ENCODE measurements around the gene MCL1. TPM values are rescaled to one million over a fixed set of nuclear protein-coding genes. Genes with fewer than 3 reads are reported as not detected.

MCL1 gene
- total and polyA plus RNA-seq, 2 donors (not counting 1 experiment from before 2014, with no cell fraction given): 219 to 266 TPM

GRCh38 chr1:150558761-150559655 is 20.4 kb downstream of the MCL1 start:
- H3K4me3 ChIP-seq (ENCODE audit: control extremely low read depth in 1 of 5, extremely low read depth in 1 of 5, insufficient read depth in 1 of 5, low read depth in 2 of 5, low read length in 4 of 5): no peak overlapping the region
- H3K27me3 ChIP-seq (replicated peaks in 1 of 4; ENCODE audit: control extremely low read depth in 1 of 4, control insufficient read depth in 3 of 4, insufficient read depth in 4 of 4, low read length in 3 of 4): no peaks in the 10 kb centered on the region
- H3K9me3 ChIP-seq (ENCODE audit: control extremely low read depth in 1 of 3, control insufficient read depth in 2 of 3, insufficient read depth in 1 of 3, low read length in 2 of 3): no peaks in the 10 kb centered on the region
- ChIA-PET POLR2A (interaction anchor here (0.5 to 10.3 kb wide), 4 partner anchors 16 to 66 kb away, joined by 3 to 371 read pairs (median 4); partner anchors contain the start of gene MCL1), CTCF (interaction anchor here (0.7 to 14.8 kb wide), 19 partner anchors 8 to 437 kb away, joined by 3 to 661 read pairs (median 6); partner anchors contain the start of genes ADAMTSL4, ENSA, FALEC and GOLPH3L)
- Mint-ChIP-seq H3K4me3 (no peak overlapping the region), H3K9me3 (ENCODE audit: insufficient read depth) (no peaks in the 10 kb centered on the region), H3K4me1 (peaks cover 39% of the 10 kb centered on the region), H3K27ac (no peak overlapping the region), H3K27me3 (no peaks in the 10 kb centered on the region)
- intact Hi-C loops (cut with micrococcal nuclease): no loop called here
- H3K36me3 ChIP-seq (replicated peaks in 1 of 2; ENCODE audit: control extremely low read depth in 1 of 2, control insufficient read depth in 1 of 2, extremely low read depth in 1 of 2, insufficient read depth in 2 of 2, low read length in 1 of 2): no peaks in the 10 kb centered on the region
- peaks cover 25 to 38% of the 10 kb centered on the region in 2 donors for H3K4me1 ChIP-seq (ENCODE audit: control insufficient read depth in 2 of 2, insufficient read depth in 2 of 2, low read length in 2 of 2)
- ATAC-seq (ENCODE audit: low read depth): no peak
- peaks cover 3% of the 10 kb centered on the region for H4K20me1 ChIP-seq (ENCODE audit: control insufficient read depth, insufficient read depth, low read length, poor library complexity, severe bottlenecking)
- H3K27ac ChIP-seq (ENCODE audit: low read length in 2 of 2): no peak overlapping the region
- no peak overlapping the region for H3K9ac ChIP-seq (ENCODE audit: low read length)
- peak; percentile 25 for DNase-seq
- peaks cover 15% of the 10 kb centered on the region for H3K79me2 ChIP-seq (ENCODE audit: control insufficient read depth, insufficient read depth, low read length)
- no peak for TF ChIP-seq CTCF (IDR thresholded peaks at IDR 0.05)
- H3K4me2 ChIP-seq (replicated peaks; ENCODE audit: low read depth, low read length, poor library complexity, severe bottlenecking): no peak overlapping the region
- no peak overlapping the region for H2AFZ ChIP-seq (ENCODE audit: insufficient read depth, low read depth, low read length, poor library complexity, severe bottlenecking)
- 91% methylated on average over 23 of the region's 28 CpGs for WGBS (ENCODE audit: insufficient coverage)

- H3K27ac ChIP-seq (ENCODE audit: low read length in 2 of 2): no peak overlapping the region
- ATAC-seq (ENCODE audit: low read depth) (no peak), DNase-seq (no peak)
- H3K9ac ChIP-seq (ENCODE audit: low read length): no peak overlapping the region
- H3K4me2 ChIP-seq (replicated peaks; ENCODE audit: low read depth, low read length, poor library complexity, severe bottlenecking): no peak overlapping the region
- H2AFZ ChIP-seq (ENCODE audit: insufficient read depth, low read depth, low read length, poor library complexity, severe bottlenecking): no peak overlapping the region
- no peaks in the 10 kb centered on the region for H3K27me3 ChIP-seq (replicated peaks in 1 of 4; ENCODE audit: control extremely low read depth in 1 of 4, control insufficient read depth in 3 of 4, insufficient read depth in 4 of 4, low read length in 3 of 4)
- H4K20me1 ChIP-seq (ENCODE audit: control insufficient read depth, insufficient read depth, low read length, poor library complexity, severe bottlenecking): peaks cover 3% of the 10 kb centered on the region
- Mint-ChIP-seq H3K27me3 (no peaks in the 10 kb centered on the region), H3K27ac (no peak overlapping the region), H3K4me3 (no peak overlapping the region), H3K4me1 (peaks cover 34% of the 10 kb centered on the region), H3K9me3 (ENCODE audit: insufficient read depth) (no peaks in the 10 kb centered on the region)
- peaks cover 11% of the 10 kb centered on the region for H3K79me2 ChIP-seq (ENCODE audit: control insufficient read depth, insufficient read depth, low read length)
- intact Hi-C loops (cut with micrococcal nuclease): no loop called here
- no peak for TF ChIP-seq CTCF (IDR thresholded peaks at IDR 0.05)
- no peak for TF ChIP-seq EZH2 (IDR thresholded peaks at IDR 0.05; ENCODE audit: borderline replicate concordance, insufficient read depth, low read depth, low read length, poor library complexity, severe bottlenecking)
- peaks cover 18 to 31% of the 10 kb centered on the region in 2 donors for H3K4me1 ChIP-seq (ENCODE audit: control insufficient read depth in 2 of 2, insufficient read depth in 2 of 2, low read length in 2 of 2)
- ChIA-PET CTCF (interaction anchor here (1.2 to 14.8 kb wide), 6 partner anchors 19 to 95 kb away, joined by 3 to 661 read pairs (median 10); partner anchors contain the start of genes ENSA and MCL1), POLR2A (interaction anchor here (0.7 kb wide), 1 partner anchor 62 kb away, joined by 4 read pairs; no protein-coding TSS in a partner anchor)
- no peak overlapping the region for H3K4me3 ChIP-seq (ENCODE audit: control extremely low read depth in 1 of 5, extremely low read depth in 1 of 5, insufficient read depth in 1 of 5, low read depth in 2 of 5, low read length in 4 of 5)
- WGBS (ENCODE audit: insufficient coverage): 90% methylated on average over 15 of the region's 15 CpGs
- H3K9me3 ChIP-seq (ENCODE audit: control extremely low read depth in 1 of 3, control insufficient read depth in 2 of 3, insufficient read depth in 1 of 3, low read length in 2 of 3): no peaks in the 10 kb centered on the region
- H3K36me3 ChIP-seq (replicated peaks in 1 of 2; ENCODE audit: control extremely low read depth in 1 of 2, control insufficient read depth in 1 of 2, extremely low read depth in 1 of 2, insufficient read depth in 2 of 2, low read length in 1 of 2): no peaks in the 10 kb centered on the region
Measured at GRCh38 chr1:150558303-150558704, 21.1 kb downstream of the MCL1 start.
